GM21390 (cell line): ENCODE measurements around the gene CDC5L.

Experiments used
- ATAC-seq: cut with Tn5 transposase; IDR thresholded peaks from one replicate; pipeline ENCODE4 v1.9.1; 2021; ENCODE audit not compliant: unreplicated experiment

CDC5L gene

GRCh38 chr6:44451803-44452695, 64.5 kb downstream of the CDC5L start:
- no peak for ATAC-seq

GRCh38 chr6:44452725-44453124, 65.2 kb downstream of the CDC5L start:
- no peak for ATAC-seq

GRCh38 chr6:44453146-44453545, 65.6 kb downstream of the CDC5L start:
- no peak for ATAC-seq

- ATAC-seq, result no peak
Observed at GRCh38 chr6:44454198-44454597, 66.7 kb downstream of the CDC5L start.

- ATAC-seq, result no peak
Observed at GRCh38 chr6:44456070-44456965, 68.8 kb downstream of the CDC5L start.

- no peak for ATAC-seq
Observed at GRCh38 chr6:44456966-44457292, 69.4 kb downstream of the CDC5L start.

- ATAC-seq, result no peak
Observed at GRCh38 chr6:44457596-44457995, 70.1 kb downstream of the CDC5L start.

GRCh38 chr6:44458551-44458950, 71.0 kb downstream of the CDC5L start:
- ATAC-seq, result no peak

- ATAC-seq, result no peak
Observed at GRCh38 chr6:44462335-44462734, 74.8 kb downstream of the CDC5L start.

GRCh38 chr6:44462797-44463727, 75.6 kb downstream of the CDC5L start:
- no peak for ATAC-seq

- no peak for ATAC-seq
Observed at GRCh38 chr6:44463728-44464450, 76.4 kb downstream of the CDC5L start.

GRCh38 chr6:44464527-44465310, 77.2 kb downstream of the CDC5L start:
- ATAC-seq, result no peak

GRCh38 chr6:44466955-44467354, 79.4 kb downstream of the CDC5L start:
- ATAC-seq, result no peak

- no peak for ATAC-seq
Observed at GRCh38 chr6:44468835-44469234, 81.3 kb downstream of the CDC5L start.

- no peak for ATAC-seq
Observed at GRCh38 chr6:44470115-44470464, 82.6 kb downstream of the CDC5L start.

GRCh38 chr6:44470746-44471145, 83.2 kb downstream of the CDC5L start:
- ATAC-seq, result no peak

- ATAC-seq, result no peak
Observed at GRCh38 chr6:44471271-44471981, 83.9 kb downstream of the CDC5L start.

- no peak for ATAC-seq
Observed at GRCh38 chr6:44472250-44472945, 84.9 kb downstream of the CDC5L start.
